Activated CD4-positive, alpha-beta T cell treated with anti-CD3 and anti-CD28 coated beads for 36 hours (primary cell): Measurements from ENCODE around the gene AS3MT. TPM values are rescaled to one million over a fixed set of nuclear protein-coding genes. Genes with fewer than 3 reads are reported as not detected.
"Not testable (repeated sequence)": the region's sequence is repeated elsewhere in the genome, so short reads cannot be mapped to it uniquely, and the experiment has no call there.

Experiments
- ATAC-seq: fragments of 200-7000 bp; cut with Tn5 transposase; one replicate; pipeline ENCODE4 v1.10.0; 2021; ENCODE audit warnings: mild to moderate bottlenecking, moderate library complexity
- CTCF ChIA-PET: fragments of 350-600 bp; sonication (Branson Sonifier 250); formaldehyde crosslinking; loops from one replicate; lab custom pipeline; 2021; ENCODE audit warnings: antibody characterized with exemption; lab: Charles Lee
- POLR2A ChIA-PET: fragments of 350-600 bp; sonication (Branson Sonifier 250); formaldehyde crosslinking; loops from one replicate; lab custom pipeline; 2021; ENCODE audit warnings: antibody characterized with exemption, inconsistent platforms; lab: Charles Lee
- DNase-seq: peaks from one replicate; pipeline ENCODE4 v3.0.0-alpha.2; 2020
- H3K27ac Mint-ChIP-seq: one replicate; pipeline ENCODE4 v1.8.0; 2021; ENCODE audit warnings: mixed read lengths
- H3K27me3 Mint-ChIP-seq: one replicate; pipeline ENCODE4 v1.8.0; 2021; ENCODE audit warnings: mixed read lengths
- H3K36me3 Mint-ChIP-seq: one replicate; pipeline ENCODE4 v1.8.0; 2021; ENCODE audit warnings: low read depth, mixed read lengths
- H3K4me1 Mint-ChIP-seq: one replicate; pipeline ENCODE4 v1.8.0; 2021; ENCODE audit warnings: mixed read lengths
- H3K4me3 Mint-ChIP-seq: one replicate; pipeline ENCODE4 v1.8.0; 2021; ENCODE audit warnings: mild to moderate bottlenecking, moderate library complexity, mixed read lengths
- H3K9me3 Mint-ChIP-seq: one replicate; pipeline ENCODE4 v1.8.0; 2021; ENCODE audit warnings: low read depth, mixed read lengths
- intact Hi-C, 2 experiments: fragments of 100-400 bp; cut with DNase I in 1 of 2; cut with micrococcal nuclease in 1 of 2; formaldehyde crosslinking; loops; one replicate each; pipeline versions ENCODE4 v1.14.2 to v1.15.1; 2022 to 2024; cut with DNase I, micrococcal nuclease
- total RNA-seq, 2 experiments: library from RNA; stranded (reverse); gene quantifications; one replicate each; pipeline ENCODE4 v1.2.3, GENCODE V29; 2021

AS3MT gene
- total RNA-seq, 2 experiments from 2014 or later = 1.1 to 1.5 TPM

- CTCF ChIA-PET = interaction anchor here (1.3 to 2.8 kb wide), 2 partner anchors 145 to 150 kb away, joined by 3 to 26 read pairs; no protein-coding TSS in a partner anchor
- Mint-ChIP-seq H3K27ac (peak overlapping the region; percentile 60), H3K36me3 (peaks cover 3% of the 10 kb centered on the region), H3K4me1 (peaks cover 63% of the 10 kb centered on the region), H3K27me3 (peaks cover 8% of the 10 kb centered on the region), H3K9me3 (no peaks in the 10 kb centered on the region), H3K4me3 (peak overlapping the region; percentile 83)
- intact Hi-C loops = loop anchor here (2.0 to 5.0 kb wide), 5 partner anchors 273 to 1102 kb away; partner anchors contain the start of genes NT5C2 (in 1 of the 2), OGA (in 1 of the 2) and PCGF6 (in 1 of the 2)
- POLR2A ChIA-PET = no interaction called here
- DNase-seq (peak; percentile 52), ATAC-seq (no peak)
Measured at GRCh38 chr10:102919246-102919959, 50.1 kb downstream of the AS3MT start.

- ATAC-seq (no peak), DNase-seq (no peak)
- CTCF ChIA-PET = interaction anchor here (1.3 to 1.9 kb wide), 2 partner anchors 144 to 150 kb away, joined by 3 to 8 read pairs; no protein-coding TSS in a partner anchor
- peaks cover 59% of the 10 kb centered on the region for H3K4me1 Mint-ChIP-seq
- H3K27me3 Mint-ChIP-seq = peaks cover 6% of the 10 kb centered on the region
- peak overlapping the region; percentile 83 for H3K4me3 Mint-ChIP-seq
- no peaks in the 10 kb centered on the region for H3K9me3 Mint-ChIP-seq
- H3K36me3 Mint-ChIP-seq = peaks cover 3% of the 10 kb centered on the region
- intact Hi-C loops = loop anchor here (2.0 to 5.0 kb wide), 5 partner anchors 272 to 1103 kb away; partner anchors contain the start of genes NT5C2 (in 1 of the 2), OGA (in 1 of the 2) and PCGF6 (in 1 of the 2)
- peak overlapping the region; percentile 67 for H3K27ac Mint-ChIP-seq
- POLR2A ChIA-PET = interaction anchor here (0.5 kb wide), 1 partner anchor 17 kb away, joined by 3 read pairs; no protein-coding TSS in a partner anchor
Measured at GRCh38 chr10:102919992-102920739, 50.9 kb downstream of the AS3MT start.

GRCh38 chr10:102923601-102924000 is 54.3 kb downstream of the AS3MT start:
- H3K4me3 Mint-ChIP-seq = no peak overlapping the region
- POLR2A ChIA-PET = no interaction called here
- H3K4me1 Mint-ChIP-seq = peaks cover 56% of the 10 kb centered on the region

GRCh38 chr10:102926842-102927241 is 57.6 kb downstream of the AS3MT start:
- no peak for ATAC-seq
- DNase-seq = no peak
- no peak overlapping the region for H3K27ac Mint-ChIP-seq
- intact Hi-C loops = no loop called here
- H3K36me3 Mint-ChIP-seq = peaks cover 6% of the 10 kb centered on the region
- no peaks in the 10 kb centered on the region for H3K27me3 Mint-ChIP-seq
- no peak overlapping the region for H3K4me3 Mint-ChIP-seq
- POLR2A ChIA-PET = no interaction called here
- CTCF ChIA-PET = interaction anchor here (1.3 kb wide), 1 partner anchor 24 kb away, joined by 3 read pairs; no protein-coding TSS in a partner anchor
- no peaks in the 10 kb centered on the region for H3K9me3 Mint-ChIP-seq
- peaks cover 29% of the 10 kb centered on the region for H3K4me1 Mint-ChIP-seq

More at GRCh38 chr10:102923601-102924000, 54.3 kb downstream of the AS3MT start:
- CTCF ChIA-PET = no interaction called here
- H3K9me3 Mint-ChIP-seq = no peaks in the 10 kb centered on the region
- H3K36me3 Mint-ChIP-seq = peaks cover 7% of the 10 kb centered on the region
- H3K27me3 Mint-ChIP-seq = no peaks in the 10 kb centered on the region
- ATAC-seq (no peak), DNase-seq (no peak)
- no peak overlapping the region for H3K27ac Mint-ChIP-seq
- intact Hi-C loops = no loop called here

DNA sequence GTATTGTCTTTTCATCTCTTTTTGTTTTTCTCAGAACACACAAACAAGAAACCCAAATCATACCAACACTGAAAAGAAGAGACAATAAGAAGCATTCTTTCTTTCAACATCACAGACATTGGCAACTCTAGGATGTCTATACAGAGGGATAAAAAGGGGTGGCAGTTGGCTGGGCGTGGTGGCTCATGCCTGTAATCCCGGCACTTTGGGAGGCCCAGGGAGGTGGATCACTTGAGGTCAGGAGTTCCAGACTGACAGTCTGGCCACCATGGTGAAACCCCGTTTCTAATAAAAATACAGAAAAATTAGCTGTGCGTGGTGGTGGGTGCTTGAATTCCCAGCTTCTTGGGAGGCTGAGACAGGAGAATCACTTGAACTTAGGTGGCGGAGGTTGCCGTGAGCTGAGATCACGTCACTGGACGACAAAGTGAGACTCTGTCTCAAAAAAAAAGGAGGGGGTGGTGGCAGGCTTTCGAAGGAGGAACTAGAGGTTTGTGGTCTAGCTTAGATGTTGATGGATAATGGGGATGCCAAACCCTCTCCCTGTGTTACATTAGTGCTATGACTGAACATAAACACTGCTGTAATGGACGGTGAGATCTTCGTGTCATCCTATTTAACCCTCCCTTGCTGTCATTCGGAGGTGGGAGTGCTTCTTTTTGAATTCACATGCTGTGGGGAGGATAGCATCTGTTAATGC is 58.2 kb downstream of the AS3MT start:
- Mint-ChIP-seq H3K36me3 (peaks cover 8% of the 10 kb centered on the region), H3K27me3 (no peaks in the 10 kb centered on the region), H3K4me1 (peaks cover 23% of the 10 kb centered on the region), H3K9me3 (no peaks in the 10 kb centered on the region), H3K27ac (no peak overlapping the region), H3K4me3 (no peak overlapping the region)
- ATAC-seq = peak; percentile 73
- DNase-seq = peak; percentile 25
- CTCF ChIA-PET = no interaction called here
- intact Hi-C loops = no loop called here
- POLR2A ChIA-PET = no interaction called here

DNA sequence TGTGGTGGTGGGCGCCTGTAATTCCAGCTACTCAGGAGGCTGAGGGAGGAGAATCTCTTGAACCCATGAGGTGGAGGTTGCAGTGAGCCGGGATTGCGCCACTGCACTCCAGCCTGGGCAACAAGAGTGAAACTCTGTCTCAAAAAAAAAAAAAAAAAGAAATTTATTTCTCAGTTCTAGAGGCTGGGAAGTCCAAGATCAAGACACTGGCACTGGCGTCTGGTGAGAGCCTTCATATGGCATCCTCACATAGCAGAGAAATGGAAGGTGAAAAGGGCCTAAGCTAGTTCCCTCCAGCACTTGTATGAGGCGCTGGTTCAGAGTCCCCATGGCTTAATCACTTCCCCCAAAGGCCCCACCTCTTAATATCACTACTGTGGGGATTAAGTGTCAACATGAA is 59.2 kb downstream of the AS3MT start:
- peaks cover 15% of the 10 kb centered on the region for H3K4me1 Mint-ChIP-seq
- H3K9me3 Mint-ChIP-seq, H3K27ac Mint-ChIP-seq, H3K36me3 Mint-ChIP-seq, DNase-seq, ATAC-seq, intact Hi-C loops, CTCF ChIA-PET, H3K27me3 Mint-ChIP-seq, H3K4me3 Mint-ChIP-seq: not testable (repeated sequence)
- POLR2A ChIA-PET = interaction anchor here (0.6 kb wide), 1 partner anchor 10 kb away, joined by 3 read pairs; the partner anchor contains the start of gene CNNM2

GRCh38 chr10:102930720-102931119 is 61.5 kb downstream of the AS3MT start:
- Mint-ChIP-seq H3K36me3 (peaks cover 8% of the 10 kb centered on the region), H3K4me3 (no peak overlapping the region), H3K9me3 (no peaks in the 10 kb centered on the region), H3K4me1 (peaks cover 9% of the 10 kb centered on the region), H3K27me3 (no peaks in the 10 kb centered on the region), H3K27ac (no peak overlapping the region)
- ATAC-seq (no peak), DNase-seq (no peak)
- ChIA-PET POLR2A (no interaction called here), CTCF (interaction anchor here (1.2 kb wide), 1 partner anchor 29 kb away, joined by 3 read pairs; no protein-coding TSS in a partner anchor)
- intact Hi-C loops = no loop called here

- H3K36me3 Mint-ChIP-seq = peaks cover 8% of the 10 kb centered on the region
- intact Hi-C loops = no loop called here
- DNase-seq (no peak), ATAC-seq (no peak)
- H3K4me1 Mint-ChIP-seq = peaks cover 19% of the 10 kb centered on the region
- H3K9me3 Mint-ChIP-seq = no peaks in the 10 kb centered on the region
- ChIA-PET POLR2A (no interaction called here), CTCF (no interaction called here)
- H3K4me3 Mint-ChIP-seq = no peak overlapping the region
- H3K27me3 Mint-ChIP-seq = no peaks in the 10 kb centered on the region
- no peak overlapping the region for H3K27ac Mint-ChIP-seq
Measured at GRCh38 chr10:102931643-102932042, 62.4 kb downstream of the AS3MT start.

GRCh38 chr10:102935505-102935904 is 66.2 kb downstream of the AS3MT start:
- ChIA-PET CTCF (interaction anchor here (0.6 kb wide), 1 partner anchor 11 kb away, joined by 3 read pairs; no protein-coding TSS in a partner anchor), POLR2A (no interaction called here)
- H3K4me3 Mint-ChIP-seq = no peak overlapping the region
- H3K27me3 Mint-ChIP-seq = no peaks in the 10 kb centered on the region
- DNase-seq (peak; percentile 16), ATAC-seq (peak; percentile 41)
- H3K27ac Mint-ChIP-seq = peak overlapping the region; percentile 71
- peaks cover 17% of the 10 kb centered on the region for H3K4me1 Mint-ChIP-seq
- H3K36me3 Mint-ChIP-seq = peaks cover 6% of the 10 kb centered on the region
- no peaks in the 10 kb centered on the region for H3K9me3 Mint-ChIP-seq
- intact Hi-C loops = no loop called here

DNA sequence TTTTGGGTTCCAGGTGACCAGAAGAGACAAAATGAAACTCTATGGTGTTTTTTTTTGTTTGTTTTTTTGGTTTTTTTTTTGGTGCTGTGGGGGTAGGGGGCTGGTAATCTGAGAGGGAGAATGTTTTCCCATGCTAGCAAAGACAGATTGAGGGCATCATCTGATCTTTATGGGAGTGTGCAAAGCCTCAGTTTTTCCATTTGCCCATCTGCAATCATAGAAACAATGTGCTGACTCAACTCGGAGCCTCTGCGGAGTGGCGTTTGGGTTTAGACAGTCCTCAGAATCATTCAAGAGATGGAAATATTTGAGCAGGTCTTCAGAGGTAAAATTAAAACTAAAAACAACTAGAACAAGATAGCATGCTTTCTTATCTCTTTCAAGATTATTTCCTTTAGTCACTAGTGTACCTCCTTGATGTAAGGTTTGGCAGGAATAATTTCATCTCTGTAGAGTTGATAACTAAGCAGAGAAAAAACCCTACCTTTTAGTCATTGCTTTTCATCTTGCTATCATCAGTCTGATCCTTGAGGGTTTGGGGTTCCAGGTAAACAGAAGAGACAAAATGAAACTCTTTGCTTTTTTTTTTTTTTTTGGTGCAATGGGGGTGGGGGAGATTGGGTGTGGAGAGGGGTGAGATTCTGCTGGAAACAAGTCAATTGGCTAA is 66.8 kb downstream of the AS3MT start:
- H3K9me3 Mint-ChIP-seq = no peaks in the 10 kb centered on the region
- H3K27ac Mint-ChIP-seq = peak overlapping the region; percentile 71
- no peak overlapping the region for H3K4me3 Mint-ChIP-seq
- POLR2A ChIA-PET = no interaction called here
- CTCF ChIA-PET = no interaction called here
- intact Hi-C loops = loop anchor here in 1 of 2 experiments (1.0 kb wide), 1 partner anchor 18 kb away; the partner anchor contains the start of gene CNNM2
- H3K4me1 Mint-ChIP-seq = peaks cover 17% of the 10 kb centered on the region
- DNase-seq (peak; percentile 61), ATAC-seq (peak; percentile 82)
- peaks cover 5% of the 10 kb centered on the region for H3K36me3 Mint-ChIP-seq
- H3K27me3 Mint-ChIP-seq = no peaks in the 10 kb centered on the region
